Stimulated activated CD4-positive, alpha-beta T cell treated with anti-CD3 and anti-CD28 coated beads, TNF-alpha, amount 100 ng/mL, for 24 hours (primary cell): ENCODE results near the gene FMNL3.
"Not testable (repeated sequence)": the region's sequence is repeated elsewhere in the genome, so short reads cannot be mapped to it uniquely, and the experiment has no call there.

Source experiments
- DNase-seq, 3 experiments: peaks; one replicate each; pipeline ENCODE4 v3.0.0-alpha.2; 2020; ENCODE audit warnings: low read depth in 3 of 3

Gene FMNL3

GRCh38 chr12:49632401-49632800 is 74.8 kb downstream of the FMNL3 start:
- no peak for DNase-seq

- DNase-seq, result no peak
Measured at GRCh38 chr12:49631336-49631907, 75.8 kb downstream of the FMNL3 start.

GRCh38 chr12:49627752-49628360 is 79.3 kb downstream of the FMNL3 start:
- DNase-seq, result no peak

- no peak for DNase-seq
Measured at GRCh38 chr12:49626836-49627235, 80.4 kb downstream of the FMNL3 start.

DNA sequence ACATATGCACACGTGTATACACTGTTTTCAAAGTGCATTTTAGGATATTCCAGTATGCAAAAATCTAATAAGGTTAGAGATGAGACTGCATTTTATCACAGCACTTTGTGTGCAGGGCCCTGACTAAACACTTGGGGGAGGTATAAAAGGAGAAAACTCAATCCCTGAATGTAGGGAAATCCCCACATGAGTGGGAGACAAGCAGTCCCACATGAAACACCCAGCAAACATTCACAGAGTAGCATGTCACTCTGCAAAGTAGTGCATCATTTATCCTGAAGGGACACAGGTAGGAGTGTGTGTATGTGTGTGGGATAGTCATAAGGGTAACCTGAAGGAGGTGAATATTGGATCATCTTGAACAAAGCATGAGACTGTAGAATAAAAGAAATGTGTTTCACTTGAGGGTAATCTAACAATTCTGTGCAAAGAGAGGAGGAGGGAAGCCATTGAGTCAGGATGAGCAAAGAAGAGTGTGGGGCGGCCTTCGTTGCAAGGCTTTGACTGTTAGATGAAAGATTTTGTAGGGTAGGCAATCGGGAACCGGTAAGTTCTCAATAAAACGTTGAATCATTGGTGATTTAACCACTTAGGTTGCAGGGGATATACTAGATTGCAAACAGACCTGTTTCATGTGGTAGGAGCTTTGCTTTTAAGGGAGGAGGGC is 80.9 kb downstream of the FMNL3 start:
- DNase-seq, result peak in 2 of 3 experiments; percentile 11 to 14

DNA sequence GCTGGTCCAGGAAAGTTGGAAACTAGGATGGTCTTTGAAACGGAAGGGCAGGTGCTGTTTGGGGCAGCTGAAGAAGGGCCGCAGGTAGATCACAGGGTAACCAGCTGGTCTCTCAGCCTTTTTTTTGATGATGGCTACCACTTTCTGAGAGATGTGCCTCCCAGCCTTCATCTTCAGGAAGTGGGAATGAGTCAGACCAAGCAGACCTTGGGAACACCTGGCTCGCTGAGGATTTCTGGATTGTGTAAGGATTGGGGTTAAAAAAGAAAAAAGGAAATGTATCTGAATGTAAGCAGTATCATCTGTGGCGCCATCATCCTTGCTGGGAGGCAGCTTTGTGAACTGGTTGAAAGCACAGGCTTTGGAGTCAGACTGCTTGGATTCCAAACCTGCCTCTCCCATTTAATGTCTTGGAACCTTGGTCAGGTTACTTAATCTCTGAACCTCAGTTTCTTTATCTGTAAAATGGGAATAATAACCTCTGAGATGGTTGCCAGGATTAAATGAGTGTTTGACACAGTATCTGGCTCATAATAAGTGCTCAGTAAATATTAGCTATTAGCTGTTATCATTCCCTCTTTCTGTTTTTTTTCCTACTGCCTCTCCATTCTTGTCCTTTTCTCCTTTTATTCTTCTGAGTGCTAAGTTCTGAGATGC is 82.2 kb downstream of the FMNL3 start:
- DNase-seq, result no peak

DNA sequence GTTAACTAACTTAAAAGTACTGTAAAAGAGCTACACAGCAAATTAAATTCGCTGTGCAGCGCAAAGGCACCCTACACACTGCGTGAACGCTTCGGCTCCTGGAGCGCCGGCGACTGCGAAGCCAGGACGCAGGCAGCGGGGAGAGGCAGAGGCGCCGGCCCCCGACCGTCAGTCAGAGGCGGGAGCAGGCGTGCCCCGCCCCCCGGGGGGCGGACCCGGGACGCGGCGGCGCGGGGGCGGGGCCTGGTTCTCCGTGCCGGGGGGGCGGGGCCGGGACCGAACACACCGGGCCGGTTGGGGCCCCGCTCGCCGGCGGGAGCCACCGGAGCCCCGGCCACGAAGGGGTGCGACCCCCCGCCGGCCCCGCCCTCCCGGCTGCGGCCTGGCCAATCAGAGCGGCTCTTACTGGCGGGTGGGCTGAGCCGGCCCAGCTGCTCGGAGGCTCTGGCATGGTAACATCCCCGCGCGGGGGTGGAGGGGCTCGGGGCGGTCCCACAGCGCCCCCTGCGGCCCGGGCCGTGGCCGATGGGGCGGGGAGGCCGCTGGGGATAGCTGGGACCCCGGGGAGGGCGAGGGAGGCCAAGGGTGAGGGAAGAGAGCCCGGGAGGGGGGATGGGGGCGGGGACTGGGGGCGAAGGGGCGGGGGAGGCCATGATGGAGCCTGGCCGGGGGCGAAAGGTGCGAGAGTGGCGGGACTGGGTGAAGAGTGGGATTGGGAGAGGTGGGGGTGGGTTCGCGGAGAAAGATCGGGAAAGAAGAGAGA is 83.9 kb downstream of the FMNL3 start, which contains the start of gene PRPF40B:
TSS of gene PRPF40B (plus strand) at position 420 of the 763 bp plus-strand sequence. CDS start at position 450, 30 bp downstream.
- DNase-seq, result peak; percentile 57 to 79 (median 64)

GRCh38 chr12:49622501-49623141 is 84.6 kb downstream of the FMNL3 start:
- DNase-seq, result peak; percentile 19 to 42 (median 27)

GRCh38 chr12:49621651-49622500 is 85.3 kb downstream of the FMNL3 start:
- DNase-seq, result no peak

DNA sequence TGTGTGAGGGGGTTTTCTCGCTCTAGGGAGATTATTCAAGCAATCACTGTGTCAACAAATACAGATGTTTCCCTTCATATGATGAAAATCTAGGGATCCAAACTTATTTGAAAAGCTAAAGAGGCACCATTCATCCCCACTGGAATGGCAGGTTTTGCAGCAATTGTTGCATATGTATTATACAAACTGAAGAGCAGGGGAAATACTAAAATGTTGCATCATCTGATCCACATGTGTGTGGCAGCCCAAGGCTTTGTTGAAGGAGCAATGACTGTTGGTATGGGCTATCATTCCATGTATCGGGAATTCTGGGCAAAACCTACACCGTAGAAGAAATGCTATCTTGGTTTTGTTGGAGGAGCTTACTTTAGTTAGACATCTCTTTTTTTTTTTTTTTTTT is 87.9 kb downstream of the FMNL3 start:
- no peak for DNase-seq

DNA sequence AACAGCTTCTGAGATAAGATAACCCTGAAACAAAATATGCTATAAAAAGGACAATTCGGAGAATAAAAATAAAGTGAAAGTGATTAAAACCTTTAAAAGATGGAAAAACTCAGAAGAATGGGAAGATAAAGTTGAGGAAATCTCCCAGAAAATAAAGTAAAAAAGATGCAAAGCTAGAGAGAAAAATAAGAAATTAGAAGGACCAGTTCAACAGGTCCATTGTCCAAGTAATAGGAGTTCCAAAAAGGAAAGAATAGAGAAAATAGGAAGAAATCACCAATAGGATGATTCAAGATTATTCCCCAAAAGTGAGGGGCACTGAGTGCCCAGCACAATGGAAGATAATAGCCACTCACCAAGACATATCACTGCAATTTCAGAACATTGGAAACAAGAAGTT is 88.6 kb downstream of the FMNL3 start:
- no peak for DNase-seq

DNA sequence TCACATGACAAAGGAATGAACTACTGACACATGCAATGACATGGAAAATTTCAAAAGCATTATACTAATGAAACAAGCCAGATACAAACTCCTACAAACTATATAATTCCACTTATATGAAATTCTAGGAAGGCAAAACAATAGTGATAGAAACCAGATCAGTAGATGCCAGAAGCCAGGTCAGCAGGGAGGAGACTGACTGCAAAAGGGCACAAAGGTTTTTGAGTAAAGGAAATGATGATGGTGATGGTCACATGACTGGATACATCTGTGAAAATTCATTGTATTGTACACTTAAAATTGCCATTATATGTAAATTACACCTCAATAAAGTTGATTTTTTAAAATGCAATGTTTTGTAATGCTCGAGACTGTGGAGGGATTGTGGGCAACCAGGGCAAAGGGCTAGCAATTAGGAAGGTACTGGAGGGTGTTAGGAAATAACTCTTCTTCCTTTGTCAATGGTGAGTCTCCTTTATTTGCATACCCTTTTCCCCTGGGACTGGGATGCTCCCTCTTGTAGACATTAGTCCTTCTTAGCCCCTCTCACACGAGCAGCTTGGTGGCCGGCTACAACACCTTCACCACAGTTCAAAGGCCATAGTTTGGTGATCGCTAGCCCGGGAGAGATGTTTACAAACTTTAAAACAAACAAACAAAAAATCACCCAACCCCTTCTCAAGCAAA is 90.5 kb downstream of the FMNL3 start:
- no peak for DNase-seq

GRCh38 chr12:49615725-49616124 is 91.5 kb downstream of the FMNL3 start:
- DNase-seq, result no peak

DNA sequence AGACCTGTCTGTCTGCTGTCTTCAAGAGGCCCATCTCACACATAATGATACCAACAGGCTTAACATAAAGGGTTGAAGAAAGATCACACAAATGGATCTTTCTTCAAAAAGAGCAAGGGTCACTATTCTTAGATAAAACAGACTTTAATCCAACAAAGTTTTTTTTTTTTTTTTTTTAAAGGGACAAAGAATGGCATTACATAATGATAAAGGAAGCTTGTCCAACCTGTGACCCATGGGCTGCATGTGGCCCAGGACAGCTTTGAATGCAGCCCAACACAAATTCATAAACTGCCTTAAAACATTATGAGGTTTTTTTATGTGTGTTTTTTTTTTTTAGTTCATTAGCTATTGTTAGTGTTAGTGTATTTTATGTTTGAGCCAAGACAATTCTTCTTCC is 95.0 kb downstream of the FMNL3 start:
- DNase-seq, result no peak

DNA sequence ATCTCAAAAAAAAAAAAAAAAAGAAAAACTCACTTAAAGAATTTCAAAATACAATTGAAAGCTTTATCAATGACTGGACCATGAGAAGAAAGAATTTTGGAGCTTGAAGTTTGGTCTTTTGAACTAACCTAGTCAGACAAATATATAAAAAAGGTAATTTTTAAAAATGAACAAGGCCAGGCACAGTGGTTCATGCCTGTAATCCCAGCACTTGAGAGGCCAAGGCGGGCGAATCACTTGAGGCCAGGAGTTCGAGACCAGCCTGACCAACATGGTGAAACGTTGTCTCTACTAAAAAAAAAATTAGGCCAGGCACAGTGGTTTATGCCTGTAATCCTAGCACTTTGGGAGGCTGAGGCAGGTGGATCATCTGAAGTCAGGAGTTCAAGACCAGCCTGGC is 96.4 kb downstream of the FMNL3 start:
- not testable (repeated sequence) for DNase-seq

GRCh38 chr12:49609875-49610154 is 97.4 kb downstream of the FMNL3 start:
- no peak for DNase-seq

DNA sequence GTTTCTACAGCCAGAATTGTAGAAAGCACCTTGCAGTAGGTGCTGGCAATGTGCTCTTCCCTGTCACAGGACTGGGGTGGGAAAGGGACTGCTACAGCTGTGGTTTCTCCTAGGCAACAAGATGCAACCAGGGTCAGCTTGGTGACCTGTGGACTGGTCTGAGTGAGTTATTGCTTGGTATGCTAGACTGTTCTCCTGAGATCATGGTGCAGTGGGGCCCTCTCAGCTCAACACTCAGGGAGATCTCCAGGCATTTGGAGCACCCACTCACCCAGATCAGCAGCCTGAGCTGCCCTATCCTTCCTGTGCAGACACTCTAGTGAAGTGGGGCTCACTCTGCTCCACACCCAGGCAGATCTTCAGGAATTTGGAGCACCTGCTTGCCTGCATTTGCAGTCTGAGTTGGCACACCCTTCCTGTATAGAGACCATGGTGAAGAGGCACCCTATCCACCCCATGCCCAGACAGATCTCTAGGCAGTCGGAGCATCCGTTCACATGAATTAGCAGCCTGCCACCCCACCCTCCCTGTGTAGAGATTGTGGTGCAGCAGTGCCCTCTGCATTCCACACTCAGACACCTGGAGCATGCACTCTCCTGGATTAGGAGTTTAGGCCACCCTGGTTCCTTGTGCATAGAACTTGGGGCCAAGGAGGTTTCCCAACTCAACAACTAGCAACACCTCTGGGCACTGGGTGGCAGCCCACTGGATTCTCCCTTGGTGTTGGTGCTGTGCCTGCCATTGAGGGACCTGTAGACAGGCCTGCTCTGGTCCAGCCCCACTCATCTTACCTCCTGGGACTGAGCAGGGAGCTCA is 97.9 kb downstream of the FMNL3 start:
- no peak for DNase-seq

DNA sequence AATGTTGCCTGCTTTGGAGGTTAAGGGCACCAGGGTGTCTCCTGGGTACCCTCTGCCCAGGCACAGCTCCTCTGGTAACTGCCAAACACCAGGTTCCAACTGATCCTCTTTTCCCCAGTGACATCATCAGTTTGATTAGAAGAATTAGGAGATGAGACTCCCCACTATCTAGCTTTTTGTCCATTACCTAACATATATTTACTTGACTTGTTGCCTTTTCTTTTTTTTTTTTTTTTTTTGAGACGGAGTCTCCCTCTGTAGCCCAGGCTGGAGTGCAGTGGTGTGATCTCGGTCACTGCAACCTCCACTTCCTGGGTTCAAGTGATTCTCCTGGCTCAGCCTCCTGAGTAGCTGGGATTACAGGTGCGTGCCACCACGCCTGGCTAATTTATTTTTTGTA is 101.7 kb downstream of the FMNL3 start, which contains the start of gene FAM186B:
TSS of gene FAM186B (minus strand) at position 101 of the 400 bp plus-strand sequence. CDS start 162 bp downstream, outside the sequence.
- DNase-seq, result not testable (repeated sequence)

DNA sequence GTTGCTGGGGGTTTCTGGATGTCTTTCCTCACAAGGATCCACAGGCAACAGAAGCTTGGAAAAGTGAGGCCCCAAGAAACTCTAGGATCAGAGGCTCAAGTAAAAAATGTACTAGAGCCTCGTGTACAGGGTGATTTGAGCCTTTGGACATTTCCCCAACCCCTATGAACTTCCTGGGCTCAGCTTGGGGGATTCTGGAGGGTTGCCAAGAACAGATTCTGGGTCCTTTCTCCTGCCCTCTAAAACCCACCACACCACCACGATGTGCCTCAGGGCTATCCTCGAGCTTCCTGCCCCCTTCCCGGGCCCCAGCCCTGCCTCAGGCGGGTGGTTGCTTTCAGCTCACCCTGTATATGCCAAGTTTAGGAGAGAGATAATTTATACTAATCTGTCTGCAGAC is 102.3 kb downstream of the FMNL3 start:
- DNase-seq, result no peak
